ENCODE measurements around the gene CGB2. TPM values are rescaled to one million over a fixed set of nuclear protein-coding genes. Genes with fewer than 3 reads are reported as not detected.

Gene CGB2
- total RNA-seq, 4 donors from 2014 or later = not detected

DNA sequence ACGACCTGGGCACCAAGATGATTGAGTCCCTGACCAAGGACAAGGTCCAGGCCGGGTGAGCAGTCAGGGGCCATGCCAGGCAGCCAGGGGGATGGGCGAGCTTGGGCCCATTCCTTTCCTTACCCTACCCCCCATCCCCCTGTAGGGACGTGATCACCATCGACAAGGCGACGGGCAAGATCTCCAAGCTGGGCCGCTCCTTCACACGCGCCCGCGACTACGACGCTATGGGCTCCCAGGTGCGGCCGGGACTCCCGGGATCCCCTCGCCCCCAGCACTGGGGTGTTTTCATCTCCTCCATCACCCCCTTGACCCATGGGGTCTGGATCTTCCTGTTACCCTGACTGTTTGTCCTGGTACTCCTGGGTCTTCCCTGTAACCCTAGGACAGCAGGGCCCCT is 21.9 kb upstream of the CGB2 start:
- 93% methylated on average over 3 of the region's 18 CpGs for WGBS

DNA sequence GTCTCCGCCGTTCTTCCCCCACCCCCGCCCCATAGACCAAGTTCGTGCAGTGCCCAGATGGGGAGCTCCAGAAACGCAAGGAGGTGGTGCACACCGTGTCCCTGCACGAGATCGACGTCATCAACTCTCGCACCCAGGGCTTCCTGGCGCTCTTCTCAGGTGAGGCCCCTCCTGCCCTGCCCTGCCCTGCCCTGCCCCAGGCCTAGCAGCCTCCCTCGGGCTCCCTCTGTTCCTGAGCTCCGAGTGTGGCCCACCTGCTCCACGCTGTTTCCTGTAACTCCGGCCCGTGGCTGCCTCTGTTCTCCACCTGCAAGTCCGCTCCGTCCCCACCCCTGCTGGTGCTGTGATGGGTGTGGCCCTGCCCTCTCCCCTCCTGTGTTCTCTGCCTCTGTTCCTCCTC is 21.2 kb upstream of the CGB2 start:
- H3K9me3 ChIP-seq = no peaks in the 10 kb centered on the region
- no peak overlapping the region for H3K27ac ChIP-seq (replicated peaks in 1 of 4)
- no peak for DNase-seq (ENCODE audit: extremely low spot score)
- no peak overlapping the region for H3K4me3 ChIP-seq
- WGBS = 92% methylated on average over 18 of the region's 18 CpGs
- intact Hi-C loops (cut with DNase I) = no loop called here
- peaks cover 40 to 98% (median 91%) of the 10 kb centered on the region in 4 donors for H3K36me3 ChIP-seq
- H3K27me3 ChIP-seq = no peaks in the 10 kb centered on the region
- TF ChIP-seq POLR2AphosphoS5 (IDR thresholded peaks at IDR 0.05) (no peak), EP300 (IDR thresholded peaks at IDR 0.05) (no peak), POLR2A (IDR thresholded peaks at IDR 0.05; ENCODE audit: low read depth) (no peak)
- TF ChIP-seq, protein P1, sequence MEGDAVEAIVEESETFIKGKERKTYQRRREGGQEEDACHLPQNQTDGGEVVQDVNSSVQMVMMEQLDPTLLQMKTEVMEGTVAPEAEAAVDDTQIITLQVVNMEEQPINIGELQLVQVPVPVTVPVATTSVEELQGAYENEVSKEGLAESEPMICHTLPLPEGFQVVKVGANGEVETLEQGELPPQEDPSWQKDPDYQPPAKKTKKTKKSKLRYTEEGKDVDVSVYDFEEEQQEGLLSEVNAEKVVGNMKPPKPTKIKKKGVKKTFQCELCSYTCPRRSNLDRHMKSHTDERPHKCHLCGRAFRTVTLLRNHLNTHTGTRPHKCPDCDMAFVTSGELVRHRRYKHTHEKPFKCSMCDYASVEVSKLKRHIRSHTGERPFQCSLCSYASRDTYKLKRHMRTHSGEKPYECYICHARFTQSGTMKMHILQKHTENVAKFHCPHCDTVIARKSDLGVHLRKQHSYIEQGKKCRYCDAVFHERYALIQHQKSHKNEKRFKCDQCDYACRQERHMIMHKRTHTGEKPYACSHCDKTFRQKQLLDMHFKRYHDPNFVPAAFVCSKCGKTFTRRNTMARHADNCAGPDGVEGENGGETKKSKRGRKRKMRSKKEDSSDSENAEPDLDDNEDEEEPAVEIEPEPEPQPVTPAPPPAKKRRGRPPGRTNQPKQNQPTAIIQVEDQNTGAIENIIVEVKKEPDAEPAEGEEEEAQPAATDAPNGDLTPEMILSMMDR (IDR thresholded peaks at IDR 0.05) = no peak
- H3K4me1 ChIP-seq = no peaks in the 10 kb centered on the region

More for the DNA sequence above, 21.9 kb upstream of the CGB2 start:
- Histone ChIP-seq H3K27ac (replicated peaks in 1 of 4) (no peak overlapping the region), H3K4me1 (no peaks in the 10 kb centered on the region), H3K36me3 (peaks cover 40 to 98% (median 91%) of the 10 kb centered on the region in 4 donors), H3K9me3 (no peaks in the 10 kb centered on the region), H3K4me3 (no peak overlapping the region), H3K27me3 (no peaks in the 10 kb centered on the region)
- intact Hi-C loops (cut with DNase I) = no loop called here
- no peak for DNase-seq (ENCODE audit: extremely low spot score)
- no peak for TF ChIP-seq POLR2AphosphoS5 (IDR thresholded peaks at IDR 0.05)

DNA sequence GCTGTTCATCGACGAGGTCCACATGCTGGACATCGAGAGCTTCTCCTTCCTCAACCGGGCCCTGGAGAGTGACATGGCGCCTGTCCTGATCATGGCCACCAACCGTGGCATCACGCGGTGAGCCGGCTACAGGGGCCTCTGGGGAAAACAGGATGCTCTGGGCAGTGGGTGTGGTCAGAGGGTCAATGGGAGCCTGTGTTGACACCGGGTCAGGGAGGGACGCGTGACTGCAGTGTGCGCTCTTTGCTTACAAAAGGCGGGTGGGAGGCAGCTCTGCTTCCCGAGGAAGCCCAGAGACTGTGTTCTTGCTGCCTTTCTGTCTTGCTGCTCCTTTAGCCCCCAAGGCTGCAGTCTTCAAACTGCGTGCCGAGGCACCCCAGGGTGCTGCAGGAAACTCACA is 20.5 kb upstream of the CGB2 start:
- peaks cover 34 to 98% (median 91%) of the 10 kb centered on the region in 4 donors for H3K36me3 ChIP-seq
- no peaks in the 10 kb centered on the region for H3K27me3 ChIP-seq
- intact Hi-C loops (cut with DNase I) = no loop called here
- H3K4me3 ChIP-seq = no peak overlapping the region
- no peaks in the 10 kb centered on the region for H3K9me3 ChIP-seq
- 91% methylated on average over 15 of the region's 17 CpGs for WGBS
- no peak overlapping the region for H3K27ac ChIP-seq (replicated peaks in 1 of 4)
- DNase-seq (ENCODE audit: extremely low spot score) = no peak
- no peak for TF ChIP-seq POLR2AphosphoS5 (IDR thresholded peaks at IDR 0.05)
- no peak for TF ChIP-seq EP300 (IDR thresholded peaks at IDR 0.05)
- no peak for TF ChIP-seq POLR2A (IDR thresholded peaks at IDR 0.05; ENCODE audit: low read depth)
- TF ChIP-seq, protein P1 (IDR thresholded peaks at IDR 0.05) = no peak
- H3K4me1 ChIP-seq = no peaks in the 10 kb centered on the region

DNA sequence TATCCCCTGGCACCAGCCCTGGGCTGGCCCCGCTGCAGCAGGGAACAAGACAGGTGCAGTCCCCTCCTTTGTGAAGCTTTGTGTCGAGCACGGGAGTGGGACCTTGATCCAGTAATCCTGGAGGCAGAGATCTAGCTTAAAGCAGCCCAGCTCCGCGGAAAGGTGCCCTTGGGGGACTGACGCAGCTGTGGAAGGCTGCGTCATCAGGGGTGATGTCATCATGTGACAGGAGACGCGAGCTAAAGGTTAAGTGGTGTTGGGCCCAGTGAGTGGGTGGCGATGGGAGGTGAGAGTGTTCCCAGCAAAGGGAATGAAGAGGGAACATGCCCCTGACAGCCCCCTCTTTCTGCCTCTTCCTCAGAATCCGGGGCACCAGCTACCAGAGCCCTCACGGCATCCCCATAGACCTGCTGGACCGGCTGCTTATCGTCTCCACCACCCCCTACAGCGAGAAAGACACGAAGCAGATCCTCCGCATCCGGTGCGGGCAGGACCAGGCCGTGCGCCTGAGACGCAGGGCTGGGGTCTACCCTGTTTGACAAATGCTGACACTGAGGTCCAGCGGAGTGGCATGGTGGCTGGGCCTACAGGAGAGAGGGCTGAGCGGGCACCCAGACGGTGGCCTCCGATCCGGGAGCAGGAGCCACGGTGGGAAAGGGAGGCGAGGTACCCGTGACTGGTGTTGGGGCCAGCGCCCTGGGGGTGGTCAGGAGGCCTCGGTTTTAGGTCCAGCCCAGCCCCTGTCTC is 17.4 kb upstream of the CGB2 start:
- peaks cover 18 to 72% (median 66%) of the 10 kb centered on the region in 4 donors for H3K36me3 ChIP-seq
- DNase-seq (ENCODE audit: extremely low spot score) = no peak
- peaks cover 14 to 23% (median 21%) of the 10 kb centered on the region in 4 donors for H3K4me1 ChIP-seq
- H3K9me3 ChIP-seq = no peaks in the 10 kb centered on the region
- 94% methylated on average over 27 of the region's 32 CpGs for WGBS
- no peak overlapping the region for H3K27ac ChIP-seq (replicated peaks in 1 of 4)
- TF ChIP-seq, protein P1 (IDR thresholded peaks at IDR 0.05) = no peak
- intact Hi-C loops (cut with DNase I) = no loop called here
- no peak overlapping the region for H3K4me3 ChIP-seq
- H3K27me3 ChIP-seq = peaks cover 0 to 22% (median 4%) of the 10 kb centered on the region in 4 donors

DNA sequence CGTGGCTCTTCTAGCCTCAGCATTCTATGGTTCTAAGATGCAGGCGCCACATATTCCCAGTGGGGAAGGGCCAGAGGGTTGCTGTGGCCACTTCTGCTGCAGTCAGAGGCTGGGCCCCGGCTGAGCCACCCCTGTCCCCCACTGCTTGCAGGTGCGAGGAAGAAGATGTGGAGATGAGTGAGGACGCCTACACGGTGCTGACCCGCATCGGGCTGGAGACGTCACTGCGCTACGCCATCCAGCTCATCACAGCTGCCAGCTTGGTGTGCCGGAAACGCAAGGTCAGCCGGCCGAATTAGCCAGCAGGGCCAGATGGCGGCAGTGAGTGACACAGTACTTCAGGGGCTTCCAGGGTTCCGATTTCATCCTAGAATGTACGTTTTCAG is 16.8 kb upstream of the CGB2 start:
- no peak overlapping the region for H3K27ac ChIP-seq (replicated peaks in 1 of 4)
- H3K4me3 ChIP-seq = no peak overlapping the region
- intact Hi-C loops (cut with DNase I) = no loop called here
- whole genome bisulfite sequencing = 93% methylated on average over 3 of the region's 18 CpGs
- peaks cover 12 to 66% (median 61%) of the 10 kb centered on the region in 4 donors for H3K36me3 ChIP-seq
- DNase-seq (ENCODE audit: extremely low spot score) = no peak
- TF ChIP-seq, protein P1 (IDR thresholded peaks at IDR 0.05) = no peak
- TF ChIP-seq POLR2A (IDR thresholded peaks at IDR 0.05; ENCODE audit: low read depth) (no peak), EP300 (IDR thresholded peaks at IDR 0.05) (no peak), POLR2AphosphoS5 (IDR thresholded peaks at IDR 0.05) (no peak)
- H3K4me1 ChIP-seq = peaks cover 19 to 29% (median 26%) of the 10 kb centered on the region in 4 donors
- H3K27me3 ChIP-seq = peaks cover 0 to 28% (median 10%) of the 10 kb centered on the region in 4 donors
- no peaks in the 10 kb centered on the region for H3K9me3 ChIP-seq

All from esophagus muscularis mucosa (tissue), 4 donors.